Testis (tissue), 2 donors: ENCODE measurements around the gene ESR1.

Source experiments
- POLR2A ChIP-seq: fragments of 450-650 bp; IDR thresholded peaks from one replicate; pipeline ENCODE4 v1.6.1; 2017; ENCODE audit warnings: antibody characterized with exemption, mild to moderate bottlenecking, moderate library complexity
- TF ChIP-seq, protein P1 (sequence below), 3 experiments: fragments of 450-650 bp in 2 of 3; fragments of 200-600 bp in 1 of 3; sonication (generic) in 1 of 3; IDR thresholded peaks; one replicate each; pipeline ENCODE4 v1.5.1; 2016 to 2019; ENCODE audit warnings: antibody characterized with exemption in 3 of 3, mild to moderate bottlenecking in 2 of 3, moderate library complexity in 1 of 3

DNA sequence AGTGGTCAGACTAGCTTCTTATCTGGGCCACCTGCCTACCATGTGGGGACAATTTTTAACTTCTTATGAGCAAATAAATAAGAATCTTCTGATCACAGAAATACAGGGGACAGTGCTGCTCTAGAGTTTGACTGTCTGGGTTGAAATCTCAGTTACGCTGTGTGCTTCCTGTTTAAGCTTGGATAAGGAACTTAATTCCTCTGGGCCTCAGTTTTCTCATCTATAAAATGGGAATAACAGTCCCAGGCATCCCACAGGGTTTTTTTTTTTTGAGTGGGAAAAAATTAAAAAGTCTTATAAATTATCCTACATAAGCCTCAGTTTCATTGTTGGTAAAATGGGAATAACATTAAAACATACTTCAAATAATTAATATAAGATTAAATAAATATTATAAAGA lies 340.9 kb downstream of the ESR1 start:
- TF ChIP-seq, protein P1, sequence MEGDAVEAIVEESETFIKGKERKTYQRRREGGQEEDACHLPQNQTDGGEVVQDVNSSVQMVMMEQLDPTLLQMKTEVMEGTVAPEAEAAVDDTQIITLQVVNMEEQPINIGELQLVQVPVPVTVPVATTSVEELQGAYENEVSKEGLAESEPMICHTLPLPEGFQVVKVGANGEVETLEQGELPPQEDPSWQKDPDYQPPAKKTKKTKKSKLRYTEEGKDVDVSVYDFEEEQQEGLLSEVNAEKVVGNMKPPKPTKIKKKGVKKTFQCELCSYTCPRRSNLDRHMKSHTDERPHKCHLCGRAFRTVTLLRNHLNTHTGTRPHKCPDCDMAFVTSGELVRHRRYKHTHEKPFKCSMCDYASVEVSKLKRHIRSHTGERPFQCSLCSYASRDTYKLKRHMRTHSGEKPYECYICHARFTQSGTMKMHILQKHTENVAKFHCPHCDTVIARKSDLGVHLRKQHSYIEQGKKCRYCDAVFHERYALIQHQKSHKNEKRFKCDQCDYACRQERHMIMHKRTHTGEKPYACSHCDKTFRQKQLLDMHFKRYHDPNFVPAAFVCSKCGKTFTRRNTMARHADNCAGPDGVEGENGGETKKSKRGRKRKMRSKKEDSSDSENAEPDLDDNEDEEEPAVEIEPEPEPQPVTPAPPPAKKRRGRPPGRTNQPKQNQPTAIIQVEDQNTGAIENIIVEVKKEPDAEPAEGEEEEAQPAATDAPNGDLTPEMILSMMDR (IDR thresholded peaks at IDR 0.05) = no peak
- no peak for TF ChIP-seq POLR2A
